Pancreas (tissue), 10 donors: ENCODE measurements around the gene M1AP. TPM values are rescaled to one million over a fixed set of nuclear protein-coding genes. Genes with fewer than 3 reads are reported as not detected.

Experiments
- ATAC-seq, 4 donors: fragments of 200-7000 bp; cut with Tn5 transposase; one replicate each; pipeline versions ENCODE4 v1.8.0 to v1.9.1; 2020; ENCODE audit warnings: mild to moderate bottlenecking in 4 of 4, moderate library complexity in 4 of 4
- DNase-seq, 6 donors: peaks; one replicate each; pipeline ENCODE4 v3.0.0-alpha.2; 2020
- FAIRE-seq: peaks from 2 replicates; lab custom pipeline; 2012; peaks lifted over from hg19 to GRCh38; lab: Jason Lieb, UNC
- H3K27ac ChIP-seq, 4 donors: fragments of 200-600 bp; sonication (generic); 1 replicate in 3 of 4; 2 replicates in 1 of 4; pipeline versions ENCODE4 v1.5.0 to v1.8.0; 2020
- H3K27me3 ChIP-seq, 4 donors: fragments of 200-600 bp; one replicate each; pipeline ENCODE4 v1.8.0; 2021
- H3K36me3 ChIP-seq, 3 donors: fragments of 200-600 bp; sonication (generic) in 1 of 3; one replicate each; pipeline versions ENCODE4 v1.5.0 to v1.8.0; 2020 to 2021
- H3K4me1 ChIP-seq, 3 donors: fragments of 200-600 bp; one replicate each; pipeline ENCODE4 v1.8.0; 2021
- H3K4me3 ChIP-seq, 4 donors: fragments of 200-600 bp; sonication (generic) in 2 of 4; one replicate each; pipeline versions ENCODE4 v1.5.0 to v1.8.0; 2020 to 2021
- H3K9me3 ChIP-seq, 4 donors: fragments of 200-600 bp; one replicate each; pipeline ENCODE4 v1.8.0; 2021
- WGBS, 2 donors: extraction: QIAGEN DNeasy Blood & Tissue Kit; methylation state at CpG; one replicate each; pipeline ENCODE4 v1.1.7; 2013; 5-methylcytosine and 5-hydroxymethylcytosine counted together
- intact Hi-C, 3 donors: fragments of 100-400 bp; cut with DNase I; formaldehyde crosslinking; loops; one replicate each; pipeline versions ENCODE4 v1.11.1 to v1.14.2; 2022
- polyA plus RNA-seq, 2 donors: library from polyadenylated mRNA; stranded (reverse); fragments of 200-250 nt; gene quantifications; one replicate each; pipeline ENCODE4 v1.2.3, GENCODE V29; 2013
- total RNA-seq, 6 donors: library from RNA; stranded (reverse); fragmentation: NEBNext Ultra II Directional in 4 of 6; extraction: Animal tissue kit (Norgen Biotek cat#: 25700) in 4 of 6; gene quantifications; one replicate each; pipeline versions ENCODE4 v1.2.1 to v1.2.4, GENCODE V29; 2021 to 2023
- TF ChIP-seq, protein P1 (sequence below), 4 donors: fragments of 200-600 bp; sonication (generic) in 3 of 4; IDR thresholded peaks; one replicate each; pipeline versions ENCODE4 v1.5.0 to v1.8.0; 2021; ENCODE audit warnings: antibody characterized with exemption in 4 of 4
- donor health status: healthy with polysubstance abuse.
- donor health status: DM: no; HTN: no; CAD: no; lungs with moderate emphysema.
- donor health status: DM: no; HTN: no; CAD: no.
- donor health status: control.
- donor health status: control.
- donor health status: Bipolar disorder and iron deficiency.
- donor health status: DM: yes; HTN: yes; CAD: no.
- donor health status: DM: no; HTN: no; CAD: no.
- donor health status: DM: no; HTN: no; CAD: no.
- donor health status: DM: yes; HTN: yes; CAD: no.

M1AP gene
- total and polyA plus RNA-seq, 8 donors = 0.11 to 0.66 (median 0.27) TPM

DNA sequence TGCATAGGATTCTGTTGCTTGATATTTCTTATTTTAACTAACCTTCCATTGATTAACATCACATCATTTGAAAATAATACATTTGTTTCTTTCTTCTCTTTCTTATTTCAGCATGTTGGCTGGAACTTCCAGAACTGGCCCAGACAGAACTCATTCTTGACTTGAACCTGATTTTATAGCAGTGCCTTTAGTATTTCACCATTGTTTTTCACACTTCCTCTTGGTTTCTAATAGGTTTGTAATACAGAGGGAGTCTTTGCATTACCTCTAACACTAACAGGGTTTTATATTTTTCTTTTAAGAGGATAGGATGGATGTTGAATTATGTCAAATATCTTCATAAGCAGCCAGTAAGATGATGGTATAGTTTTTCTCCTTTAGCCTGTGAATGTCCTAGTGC is 45.1 kb upstream of the M1AP start:
- H3K9me3 ChIP-seq = no peaks in the 10 kb centered on the region
- no peak overlapping the region for H3K4me3 ChIP-seq
- intact Hi-C loops = no loop called here
- TF ChIP-seq, protein P1, sequence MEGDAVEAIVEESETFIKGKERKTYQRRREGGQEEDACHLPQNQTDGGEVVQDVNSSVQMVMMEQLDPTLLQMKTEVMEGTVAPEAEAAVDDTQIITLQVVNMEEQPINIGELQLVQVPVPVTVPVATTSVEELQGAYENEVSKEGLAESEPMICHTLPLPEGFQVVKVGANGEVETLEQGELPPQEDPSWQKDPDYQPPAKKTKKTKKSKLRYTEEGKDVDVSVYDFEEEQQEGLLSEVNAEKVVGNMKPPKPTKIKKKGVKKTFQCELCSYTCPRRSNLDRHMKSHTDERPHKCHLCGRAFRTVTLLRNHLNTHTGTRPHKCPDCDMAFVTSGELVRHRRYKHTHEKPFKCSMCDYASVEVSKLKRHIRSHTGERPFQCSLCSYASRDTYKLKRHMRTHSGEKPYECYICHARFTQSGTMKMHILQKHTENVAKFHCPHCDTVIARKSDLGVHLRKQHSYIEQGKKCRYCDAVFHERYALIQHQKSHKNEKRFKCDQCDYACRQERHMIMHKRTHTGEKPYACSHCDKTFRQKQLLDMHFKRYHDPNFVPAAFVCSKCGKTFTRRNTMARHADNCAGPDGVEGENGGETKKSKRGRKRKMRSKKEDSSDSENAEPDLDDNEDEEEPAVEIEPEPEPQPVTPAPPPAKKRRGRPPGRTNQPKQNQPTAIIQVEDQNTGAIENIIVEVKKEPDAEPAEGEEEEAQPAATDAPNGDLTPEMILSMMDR (IDR thresholded peaks at IDR 0.05) = no peak
- no peak overlapping the region for H3K27ac ChIP-seq
- H3K36me3 ChIP-seq = no peaks in the 10 kb centered on the region
- H3K27me3 ChIP-seq = no peaks in the 10 kb centered on the region
- ATAC-seq (no peak), FAIRE-seq (no peak), DNase-seq (no peak)
- no peaks in the 10 kb centered on the region for H3K4me1 ChIP-seq

DNA sequence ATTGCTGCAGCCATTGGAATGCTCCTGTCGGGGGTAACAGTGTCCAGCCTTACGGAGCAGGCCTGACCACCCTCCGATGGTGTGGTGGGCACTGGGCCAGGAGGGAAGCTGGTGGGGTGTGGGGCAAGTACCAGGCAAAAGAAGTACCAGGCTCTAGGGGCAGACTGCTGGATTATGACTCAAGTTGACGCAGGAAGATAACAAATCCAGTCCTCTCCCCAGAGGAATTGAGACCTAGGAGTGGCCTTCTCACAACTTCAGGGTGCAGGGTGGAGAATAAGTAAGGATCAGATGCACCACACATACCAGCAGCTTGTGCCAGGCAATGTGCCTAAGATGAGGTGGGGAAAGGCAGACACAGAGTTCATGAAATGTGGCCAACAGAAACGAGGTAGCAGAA is 43.8 kb upstream of the M1AP start:
- FAIRE-seq (no peak), DNase-seq (no peak), ATAC-seq (no peak)
- no peaks in the 10 kb centered on the region for H3K27me3 ChIP-seq
- intact Hi-C loops = no loop called here
- H3K27ac ChIP-seq = no peak overlapping the region
- no peaks in the 10 kb centered on the region for H3K9me3 ChIP-seq
- no peaks in the 10 kb centered on the region for H3K36me3 ChIP-seq
- TF ChIP-seq, protein P1 (IDR thresholded peaks at IDR 0.05) = no peak
- no peaks in the 10 kb centered on the region for H3K4me1 ChIP-seq
- 66 to 67% methylated on average over 5 of the region's 5 CpGs for WGBS, 2 donors
- H3K4me3 ChIP-seq = no peak overlapping the region

DNA sequence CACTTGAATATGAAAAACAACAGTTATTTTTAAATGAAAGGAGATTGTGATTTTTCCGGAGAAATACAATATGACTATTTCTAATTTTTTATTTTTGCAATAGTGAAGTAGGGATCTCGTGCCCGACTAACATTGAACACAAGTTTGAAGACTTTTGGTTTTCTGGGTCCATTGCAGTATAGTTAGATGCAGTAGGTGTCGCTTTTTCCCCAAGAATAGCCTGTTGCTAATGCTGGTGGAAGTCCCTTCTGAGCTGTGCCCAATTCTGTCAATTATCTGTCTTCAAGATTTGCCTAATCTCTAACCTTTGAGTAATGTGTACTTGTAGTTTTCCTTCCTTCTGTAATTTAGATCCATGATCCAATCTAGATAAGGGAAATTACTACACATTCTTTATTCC is 42.4 kb upstream of the M1AP start:
- Histone ChIP-seq H3K4me3 (no peak overlapping the region), H3K9me3 (no peaks in the 10 kb centered on the region), H3K27me3 (no peaks in the 10 kb centered on the region), H3K4me1 (no peaks in the 10 kb centered on the region), H3K36me3 (no peaks in the 10 kb centered on the region), H3K27ac (no peak overlapping the region)
- TF ChIP-seq, protein P1 (IDR thresholded peaks at IDR 0.05) = peak in 3 of 4 donors; percentile 33 to 42 (median 35)
- 2 to 5% methylated on average over 4 of the region's 4 CpGs for WGBS, 2 donors
- DNase-seq = peak in 1 of 6 donors; percentile 21
- intact Hi-C loops = no loop called here
- ATAC-seq = peak; percentile 68 to 92 (median 88)
- peak; percentile 81 for FAIRE-seq

DNA sequence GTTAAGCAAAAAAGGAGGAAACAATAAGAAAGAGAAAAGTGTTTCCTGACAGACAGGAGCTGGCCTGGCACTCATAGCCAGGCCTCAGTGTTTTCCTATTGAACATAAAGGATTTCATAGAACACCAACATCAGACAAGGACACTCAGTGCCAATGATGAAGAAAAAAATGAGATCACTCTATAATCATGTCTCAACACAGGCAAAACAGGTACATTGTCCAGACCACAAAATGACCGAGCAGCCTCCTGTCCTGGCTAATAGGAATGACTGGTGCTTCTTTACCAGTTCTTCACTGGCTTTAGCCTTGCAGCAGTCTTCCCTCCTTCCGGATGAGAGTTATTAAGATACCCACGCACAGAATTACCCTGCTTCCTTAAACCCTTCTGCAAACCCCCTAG is 41.5 kb upstream of the M1AP start:
- ATAC-seq = no peak
- no peak for DNase-seq
- Histone ChIP-seq H3K4me1 (no peaks in the 10 kb centered on the region), H3K27ac (no peak overlapping the region), H3K9me3 (no peaks in the 10 kb centered on the region), H3K27me3 (no peaks in the 10 kb centered on the region), H3K4me3 (no peak overlapping the region), H3K36me3 (no peaks in the 10 kb centered on the region)
- WGBS, 2 donors = 54 to 77% methylated on average over 3 of the region's 3 CpGs
- intact Hi-C loops = no loop called here
- TF ChIP-seq, protein P1 (IDR thresholded peaks at IDR 0.05) = no peak
- no peak for FAIRE-seq

DNA sequence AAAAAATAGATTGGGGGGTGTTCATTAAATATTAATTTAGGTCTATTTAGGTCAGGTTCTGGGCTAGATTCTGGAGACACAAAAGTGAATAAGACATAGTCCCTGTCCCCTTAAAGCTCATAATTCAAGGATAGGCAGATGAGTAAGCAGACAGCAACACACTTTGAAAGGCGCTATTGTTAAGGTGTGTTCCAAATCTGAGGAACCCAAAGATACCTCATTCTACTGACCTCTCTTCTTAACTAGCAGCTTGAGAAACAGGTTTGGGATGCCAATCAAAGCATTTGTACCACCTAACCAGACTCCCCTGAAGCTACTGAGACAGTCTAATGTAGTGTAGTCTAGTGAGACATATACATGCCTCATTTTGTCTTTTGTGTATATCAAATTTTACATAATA is 40.8 kb upstream of the M1AP start:
- FAIRE-seq = no peak
- no peak overlapping the region for H3K4me3 ChIP-seq
- H3K4me1 ChIP-seq = no peaks in the 10 kb centered on the region
- intact Hi-C loops = no loop called here
- 83 to 85% methylated on average over 1 of the region's 1 CpG for WGBS, 2 donors
- no peaks in the 10 kb centered on the region for H3K9me3 ChIP-seq
- H3K27ac ChIP-seq = no peak overlapping the region
- DNase-seq = no peak
- no peaks in the 10 kb centered on the region for H3K27me3 ChIP-seq
- no peak for ATAC-seq
- TF ChIP-seq, protein P1 (IDR thresholded peaks at IDR 0.05) = no peak
- H3K36me3 ChIP-seq = no peaks in the 10 kb centered on the region
